CD4-positive, alpha-beta memory T cell (primary cell): ENCODE results near the gene EHF. TPM values are rescaled to one million over a fixed set of nuclear protein-coding genes. Genes with fewer than 3 reads are reported as not detected.

Experiments used
- CTCF ChIA-PET: fragments of 350-600 bp; sonication (Branson Sonifier 250); formaldehyde crosslinking; loops from one replicate; lab custom pipeline; 2021; ENCODE audit warnings: inconsistent platforms; ENCODE audit not compliant: partially characterized antibody; lab: Charles Lee
- POLR2A ChIA-PET: fragments of 350-600 bp; sonication (Branson Sonifier 250); formaldehyde crosslinking; loops from one replicate; lab custom pipeline; 2021; ENCODE audit not compliant: partially characterized antibody; lab: Charles Lee
- DNase-seq, 5 donors: peaks; one replicate each; pipeline versions ENCODE4 v3.0.0 to v3.0.0-alpha.2; 2020 to 2022; ENCODE audit warnings: mixed read lengths in 1 of 5
- H3K27ac ChIP-seq: one replicate; pipeline ENCODE4 v1.7.0; 2013; ENCODE audit warnings: low read depth, low read length
- H3K27me3 ChIP-seq: 2 replicates; pipeline ENCODE4 v1.7.0; 2013; ENCODE audit warnings: mild to moderate bottlenecking, low read length, moderate library complexity; ENCODE audit not compliant: insufficient read depth
- H3K36me3 ChIP-seq: 2 replicates; pipeline ENCODE4 v1.7.0; 2013; ENCODE audit warnings: mild to moderate bottlenecking, low read length, moderate library complexity; ENCODE audit not compliant: insufficient read depth
- H3K4me1 ChIP-seq: 2 replicates; pipeline ENCODE4 v1.7.0; 2013; ENCODE audit warnings: mild to moderate bottlenecking, low read length, moderate library complexity; ENCODE audit not compliant: insufficient read depth
- H3K4me3 ChIP-seq, 2 donors: one replicate each; pipeline ENCODE4 v1.7.0; 2013; ENCODE audit warnings: low read length in 2 of 2, mild to moderate bottlenecking in 1 of 2
- H3K9me3 ChIP-seq, 2 donors: one replicate each; pipeline ENCODE4 v1.7.0; 2013; ENCODE audit warnings: low read length in 2 of 2, control low read depth in 1 of 2; ENCODE audit not compliant: control insufficient read depth in 1 of 2
- H3K27ac Mint-ChIP-seq, 7 donors: one replicate each; pipeline ENCODE4 v1.8.0; 2020 to 2021; ENCODE audit warnings: mixed read lengths in 7 of 7, mild to moderate bottlenecking in 6 of 7, inconsistent platforms in 3 of 7, moderate library complexity in 3 of 7
- H3K27me3 Mint-ChIP-seq, 2 donors: one replicate each; pipeline ENCODE4 v1.8.0; 2020 to 2021; ENCODE audit warnings: mixed read lengths in 2 of 2
- H3K36me3 Mint-ChIP-seq, 2 donors: one replicate each; pipeline ENCODE4 v1.8.0; 2020 to 2021; ENCODE audit warnings: mixed read lengths in 2 of 2, inconsistent platforms in 1 of 2, mild to moderate bottlenecking in 1 of 2
- H3K4me1 Mint-ChIP-seq, 4 donors: one replicate each; pipeline ENCODE4 v1.8.0; 2020 to 2021; ENCODE audit warnings: mixed read lengths in 4 of 4, mild to moderate bottlenecking in 1 of 4
- H3K4me3 Mint-ChIP-seq, 8 donors: one replicate each; pipeline ENCODE4 v1.8.0; 2020 to 2021; ENCODE audit warnings: mixed read lengths in 8 of 8, mild to moderate bottlenecking in 7 of 8, moderate library complexity in 6 of 8, inconsistent platforms in 3 of 8
- H3K9me3 Mint-ChIP-seq, 8 donors: one replicate each; pipeline ENCODE4 v1.8.0; 2020 to 2021; ENCODE audit warnings: mixed read lengths in 8 of 8, mild to moderate bottlenecking in 5 of 8, inconsistent platforms in 3 of 8, moderate library complexity in 1 of 8
- intact Hi-C: fragments of 100-400 bp; cut with micrococcal nuclease; formaldehyde crosslinking; loops from one replicate; pipeline ENCODE4 v1.15.1; 2023
- polyA plus RNA-seq, 2 donors: library from polyadenylated mRNA; unstranded; fragments of 300-500 nt; fragmentation: Illumina TruSeq; gene quantifications; one replicate each; pipeline ENCODE4 v1.2.3, GENCODE V29; 2021
- total RNA-seq, 2 experiments: library from RNA; stranded (reverse); gene quantifications; one replicate each; pipeline ENCODE4 v1.2.3, GENCODE V29; 2021

Gene EHF
- total and polyA plus RNA-seq, 4 experiments from 2014 or later: not detected

DNA sequence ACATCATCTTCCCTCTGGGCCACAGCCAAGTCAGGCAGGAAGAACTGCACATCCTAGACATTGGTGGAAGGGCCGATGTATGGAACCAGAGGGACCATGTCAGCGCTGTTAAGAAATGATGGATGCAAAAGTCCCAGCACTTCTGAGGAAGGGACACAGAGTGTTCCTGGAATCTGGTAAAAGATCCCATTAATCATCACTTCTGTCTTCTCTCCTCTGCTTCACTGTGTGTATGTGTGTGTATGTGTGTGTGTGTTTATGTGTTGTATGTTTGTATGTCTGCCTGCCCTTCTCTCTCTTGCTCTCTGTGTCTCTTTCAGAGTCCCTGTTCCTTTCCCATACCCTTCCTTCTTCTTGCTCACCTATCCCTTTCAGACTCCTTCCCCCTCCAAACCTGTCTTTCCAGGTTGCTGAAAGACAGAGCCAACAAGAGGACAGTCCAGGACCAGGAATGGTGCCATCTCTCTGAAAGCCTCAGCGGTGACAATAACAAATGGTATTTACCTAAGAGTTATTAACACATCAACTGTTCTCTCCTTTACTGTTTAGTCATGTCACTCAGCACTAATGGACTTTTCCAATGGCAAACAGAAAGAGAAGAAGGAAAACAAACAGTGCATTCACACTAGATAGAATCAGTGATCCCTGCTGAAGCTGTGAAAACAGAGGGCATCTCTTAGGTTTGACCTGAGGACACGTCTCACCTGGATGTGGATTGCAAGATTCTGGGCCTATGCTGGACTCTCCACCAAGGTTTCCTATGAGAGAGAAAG is 47.1 kb downstream of the EHF start:
- peaks cover 0 to 3% (median under 1%) of the 10 kb centered on the region in 4 donors for H3K4me1 Mint-ChIP-seq
- H3K27ac Mint-ChIP-seq: no peak overlapping the region
- ChIA-PET CTCF (no interaction called here), POLR2A (no interaction called here)
- Histone ChIP-seq H3K4me1 (no peaks in the 10 kb centered on the region), H3K27me3 (no peaks in the 10 kb centered on the region), H3K9me3 (no peaks in the 10 kb centered on the region), H3K4me3 (no peak overlapping the region), H3K36me3 (no peaks in the 10 kb centered on the region), H3K27ac (no peak overlapping the region)
- intact Hi-C loops: no loop called here
- H3K36me3 Mint-ChIP-seq: no peaks in the 10 kb centered on the region
- H3K9me3 Mint-ChIP-seq: peaks cover 0 to 3% (median 0%) of the 10 kb centered on the region in 8 donors
- H3K4me3 Mint-ChIP-seq: no peak overlapping the region
- no peak for DNase-seq
- peaks cover 13 to 15% of the 10 kb centered on the region in 2 donors for H3K27me3 Mint-ChIP-seq

DNA sequence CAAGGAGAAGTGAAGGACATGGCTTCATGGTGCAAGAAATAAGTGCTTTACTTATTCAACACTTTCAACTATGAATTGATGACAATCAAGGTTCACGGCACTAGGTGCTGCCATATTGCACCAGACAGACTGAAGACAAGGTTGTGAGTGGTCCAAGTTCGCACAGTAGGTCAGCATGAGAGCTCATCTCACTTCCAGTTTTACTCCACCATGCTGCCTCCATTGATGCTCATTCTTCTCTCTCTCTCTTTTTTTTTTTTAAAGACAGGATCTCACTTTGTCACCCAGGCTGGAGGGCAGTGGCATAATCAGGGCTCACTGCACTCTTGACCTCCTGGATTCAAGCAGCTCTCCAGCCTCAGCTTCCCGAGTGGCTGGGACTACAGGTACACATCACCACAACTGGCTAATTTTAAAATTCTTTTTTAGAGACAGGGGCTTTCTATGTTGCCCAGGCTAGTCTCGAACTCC is 47.7 kb downstream of the EHF start:
- Histone ChIP-seq H3K27ac (no peak overlapping the region), H3K9me3 (no peaks in the 10 kb centered on the region), H3K4me1 (no peaks in the 10 kb centered on the region), H3K36me3 (no peaks in the 10 kb centered on the region), H3K27me3 (no peaks in the 10 kb centered on the region), H3K4me3 (no peak overlapping the region)
- Mint-ChIP-seq H3K4me1 (peaks cover 0 to 3% (median under 1%) of the 10 kb centered on the region in 4 donors), H3K9me3 (peaks cover 0 to 3% (median 0%) of the 10 kb centered on the region in 8 donors), H3K4me3 (no peak overlapping the region), H3K27me3 (peaks cover 13 to 15% of the 10 kb centered on the region in 2 donors), H3K27ac (no peak overlapping the region), H3K36me3 (no peaks in the 10 kb centered on the region)
- intact Hi-C loops: no loop called here
- DNase-seq: no peak
- CTCF ChIA-PET: no interaction called here
- POLR2A ChIA-PET: no interaction called here

DNA sequence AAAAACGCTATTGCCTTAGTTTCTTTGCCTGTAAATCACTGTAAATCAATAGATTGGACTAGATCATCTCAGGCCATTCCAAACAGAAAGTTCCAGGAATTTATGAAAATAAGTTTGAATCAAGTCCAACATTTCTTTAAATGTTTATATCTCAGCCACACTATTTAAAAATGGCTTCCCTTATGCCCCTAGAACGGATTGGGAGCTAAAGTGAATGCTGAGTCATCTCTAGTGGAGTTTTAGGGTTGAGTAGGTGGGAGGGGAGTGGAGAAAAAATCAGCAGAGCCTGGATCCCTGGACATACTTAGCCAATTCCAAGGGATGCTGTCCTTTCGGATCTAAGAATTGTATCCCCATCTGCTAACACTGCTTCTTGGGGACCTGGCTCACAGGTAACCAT is 48.6 kb downstream of the EHF start:
- Mint-ChIP-seq H3K4me3 (no peak overlapping the region), H3K27me3 (peaks cover 11 to 12% of the 10 kb centered on the region in 2 donors), H3K36me3 (no peaks in the 10 kb centered on the region), H3K27ac (no peak overlapping the region), H3K4me1 (peaks cover 0 to 3% (median under 1%) of the 10 kb centered on the region in 4 donors), H3K9me3 (peaks cover 0 to 5% (median 0%) of the 10 kb centered on the region in 8 donors)
- intact Hi-C loops: no loop called here
- ChIA-PET CTCF (no interaction called here), POLR2A (no interaction called here)
- H3K4me3 ChIP-seq: no peak overlapping the region
- H3K9me3 ChIP-seq: no peaks in the 10 kb centered on the region
- H3K36me3 ChIP-seq: no peaks in the 10 kb centered on the region
- no peaks in the 10 kb centered on the region for H3K4me1 ChIP-seq
- DNase-seq: no peak
- H3K27me3 ChIP-seq: no peaks in the 10 kb centered on the region
- no peak overlapping the region for H3K27ac ChIP-seq

DNA sequence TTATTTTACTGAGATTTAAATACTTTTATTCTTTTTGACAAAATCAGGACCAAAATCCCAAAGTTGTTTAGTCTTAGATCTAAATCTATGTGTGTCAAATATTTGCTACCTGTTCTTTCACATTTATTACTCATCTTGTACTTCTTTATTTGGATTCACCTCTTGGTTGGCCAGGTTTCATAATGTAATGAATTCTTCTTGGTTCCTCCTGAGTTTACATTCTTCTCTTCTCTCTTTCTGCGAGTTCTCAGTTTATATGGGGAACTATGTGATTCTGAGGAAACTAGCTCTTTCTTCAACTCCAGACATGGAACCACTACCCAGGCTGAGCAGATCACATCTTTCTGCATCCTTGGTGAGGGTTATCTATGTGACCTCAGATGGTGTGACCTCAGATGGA is 50.2 kb downstream of the EHF start:
- intact Hi-C loops: no loop called here
- H3K27ac Mint-ChIP-seq: no peak overlapping the region

DNA sequence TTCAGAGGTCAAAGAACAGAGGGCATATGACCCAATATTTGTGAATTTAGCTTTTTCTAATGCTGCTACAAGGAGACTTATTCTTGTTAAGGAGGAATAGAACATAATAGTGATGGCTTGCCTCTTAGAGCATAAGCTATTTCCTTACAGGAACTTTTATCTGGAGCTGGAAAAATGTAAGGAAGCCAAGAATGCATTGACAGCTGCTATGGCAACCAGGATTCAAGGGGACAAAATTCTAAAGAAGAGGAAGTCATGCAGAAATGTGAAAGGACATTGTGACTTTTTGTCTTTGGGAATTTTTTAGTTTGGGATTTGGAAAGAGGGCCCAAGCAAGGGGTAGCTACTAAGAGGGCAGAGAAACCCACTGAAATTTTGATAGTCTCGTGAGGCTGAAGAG is 51.1 kb downstream of the EHF start:
- DNase-seq: no peak
- POLR2A ChIA-PET: no interaction called here
- no peak overlapping the region for H3K4me3 Mint-ChIP-seq
- H3K9me3 ChIP-seq: no peaks in the 10 kb centered on the region
- peaks cover 0 to 3% (median under 1%) of the 10 kb centered on the region in 4 donors for H3K4me1 Mint-ChIP-seq
- H3K4me1 ChIP-seq: no peaks in the 10 kb centered on the region
- peaks cover 5 to 10% of the 10 kb centered on the region in 2 donors for H3K27me3 Mint-ChIP-seq
- H3K27ac Mint-ChIP-seq: no peak overlapping the region
- CTCF ChIA-PET: no interaction called here
- no peaks in the 10 kb centered on the region for H3K27me3 ChIP-seq
- peaks cover 0 to 7% (median 0%) of the 10 kb centered on the region in 8 donors for H3K9me3 Mint-ChIP-seq
- H3K27ac ChIP-seq: no peak overlapping the region
- no peak overlapping the region for H3K4me3 ChIP-seq
- no peaks in the 10 kb centered on the region for H3K36me3 ChIP-seq
- H3K36me3 Mint-ChIP-seq: no peaks in the 10 kb centered on the region
- intact Hi-C loops: no loop called here

More for the DNA sequence above, 50.2 kb downstream of the EHF start:
- no peak overlapping the region for H3K4me3 ChIP-seq
- Mint-ChIP-seq H3K4me3 (no peak overlapping the region), H3K9me3 (peaks cover 0 to 7% (median 0%) of the 10 kb centered on the region in 8 donors), H3K27me3 (peaks cover 9 to 12% of the 10 kb centered on the region in 2 donors), H3K4me1 (peaks cover 0 to 3% (median under 1%) of the 10 kb centered on the region in 4 donors), H3K36me3 (no peaks in the 10 kb centered on the region)
- no peaks in the 10 kb centered on the region for H3K4me1 ChIP-seq
- POLR2A ChIA-PET: no interaction called here
- H3K9me3 ChIP-seq: no peaks in the 10 kb centered on the region
- CTCF ChIA-PET: interaction anchor here (1.6 kb wide), 1 partner anchor 9 kb away, joined by 6 read pairs; no protein-coding TSS in a partner anchor
- no peak overlapping the region for H3K27ac ChIP-seq
- no peak for DNase-seq
- no peaks in the 10 kb centered on the region for H3K27me3 ChIP-seq
- H3K36me3 ChIP-seq: no peaks in the 10 kb centered on the region

DNA sequence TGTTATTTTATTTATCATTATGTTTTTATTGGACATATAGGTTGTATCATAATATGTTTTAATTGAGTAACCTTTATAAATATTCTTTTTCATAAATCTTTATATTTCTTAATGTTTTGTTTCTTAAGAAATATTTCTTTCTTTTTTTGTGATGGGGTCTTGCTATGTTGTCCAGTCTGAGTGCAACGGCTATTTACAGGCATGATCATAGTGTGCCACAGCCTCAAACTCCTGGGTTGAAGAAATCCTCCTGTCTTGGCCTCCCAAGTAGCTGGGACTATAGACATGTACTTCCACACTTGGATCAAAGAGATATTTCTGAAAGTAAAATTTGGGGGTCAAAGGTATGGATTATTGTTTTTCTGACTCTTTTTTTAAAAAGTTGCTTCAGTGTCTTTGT is 53.1 kb downstream of the EHF start:
- intact Hi-C loops: no loop called here
- Histone ChIP-seq H3K4me1 (no peaks in the 10 kb centered on the region), H3K27ac (no peak overlapping the region), H3K9me3 (no peaks in the 10 kb centered on the region), H3K27me3 (no peaks in the 10 kb centered on the region), H3K4me3 (no peak overlapping the region), H3K36me3 (no peaks in the 10 kb centered on the region)
- peaks cover 0 to 3% (median under 1%) of the 10 kb centered on the region in 4 donors for H3K4me1 Mint-ChIP-seq
- no peak overlapping the region for H3K27ac Mint-ChIP-seq
- H3K36me3 Mint-ChIP-seq: no peaks in the 10 kb centered on the region
- no peak for DNase-seq
- H3K9me3 Mint-ChIP-seq: peaks cover 0 to 4% (median 0%) of the 10 kb centered on the region in 8 donors
- H3K4me3 Mint-ChIP-seq: no peak overlapping the region
- POLR2A ChIA-PET: no interaction called here
- CTCF ChIA-PET: no interaction called here
- H3K27me3 Mint-ChIP-seq: peaks cover 0 to 5% of the 10 kb centered on the region in 2 donors

DNA sequence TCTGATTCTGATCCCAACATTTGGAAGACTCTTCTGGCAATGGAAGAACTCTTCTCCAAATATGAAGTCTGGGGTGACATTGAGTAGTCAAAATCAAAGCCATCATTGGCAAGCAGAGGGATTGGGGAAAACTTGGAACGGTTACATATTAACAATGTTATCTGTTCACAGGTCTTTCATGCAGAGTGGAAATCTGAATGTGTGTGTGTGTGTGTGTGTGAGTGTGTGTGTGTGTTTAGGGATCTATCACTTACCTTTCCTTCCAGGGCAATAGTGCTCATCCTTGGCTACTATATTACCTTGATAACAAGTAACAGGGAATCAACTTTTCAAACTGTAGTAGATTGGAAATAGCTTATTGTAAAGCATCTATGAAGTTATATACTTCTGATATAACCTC is 55.3 kb downstream of the EHF start:
- no peak overlapping the region for H3K4me3 ChIP-seq
- peaks cover 0 to 5% of the 10 kb centered on the region in 2 donors for H3K27me3 Mint-ChIP-seq
- no peaks in the 10 kb centered on the region for H3K36me3 ChIP-seq
- H3K27ac ChIP-seq: no peak overlapping the region
- DNase-seq: no peak
- ChIA-PET CTCF (no interaction called here), POLR2A (no interaction called here)
- intact Hi-C loops: no loop called here
- no peaks in the 10 kb centered on the region for H3K27me3 ChIP-seq
- peaks cover 0 to 4% (median 0%) of the 10 kb centered on the region in 8 donors for H3K9me3 Mint-ChIP-seq
- no peaks in the 10 kb centered on the region for H3K9me3 ChIP-seq
- H3K4me3 Mint-ChIP-seq: no peak overlapping the region
- no peak overlapping the region for H3K27ac Mint-ChIP-seq
- H3K4me1 Mint-ChIP-seq: no peaks in the 10 kb centered on the region
- H3K36me3 Mint-ChIP-seq: no peaks in the 10 kb centered on the region
- H3K4me1 ChIP-seq: no peaks in the 10 kb centered on the region
